ENCODE results near the gene COL18A1.

The COL18A1 gene

DNA sequence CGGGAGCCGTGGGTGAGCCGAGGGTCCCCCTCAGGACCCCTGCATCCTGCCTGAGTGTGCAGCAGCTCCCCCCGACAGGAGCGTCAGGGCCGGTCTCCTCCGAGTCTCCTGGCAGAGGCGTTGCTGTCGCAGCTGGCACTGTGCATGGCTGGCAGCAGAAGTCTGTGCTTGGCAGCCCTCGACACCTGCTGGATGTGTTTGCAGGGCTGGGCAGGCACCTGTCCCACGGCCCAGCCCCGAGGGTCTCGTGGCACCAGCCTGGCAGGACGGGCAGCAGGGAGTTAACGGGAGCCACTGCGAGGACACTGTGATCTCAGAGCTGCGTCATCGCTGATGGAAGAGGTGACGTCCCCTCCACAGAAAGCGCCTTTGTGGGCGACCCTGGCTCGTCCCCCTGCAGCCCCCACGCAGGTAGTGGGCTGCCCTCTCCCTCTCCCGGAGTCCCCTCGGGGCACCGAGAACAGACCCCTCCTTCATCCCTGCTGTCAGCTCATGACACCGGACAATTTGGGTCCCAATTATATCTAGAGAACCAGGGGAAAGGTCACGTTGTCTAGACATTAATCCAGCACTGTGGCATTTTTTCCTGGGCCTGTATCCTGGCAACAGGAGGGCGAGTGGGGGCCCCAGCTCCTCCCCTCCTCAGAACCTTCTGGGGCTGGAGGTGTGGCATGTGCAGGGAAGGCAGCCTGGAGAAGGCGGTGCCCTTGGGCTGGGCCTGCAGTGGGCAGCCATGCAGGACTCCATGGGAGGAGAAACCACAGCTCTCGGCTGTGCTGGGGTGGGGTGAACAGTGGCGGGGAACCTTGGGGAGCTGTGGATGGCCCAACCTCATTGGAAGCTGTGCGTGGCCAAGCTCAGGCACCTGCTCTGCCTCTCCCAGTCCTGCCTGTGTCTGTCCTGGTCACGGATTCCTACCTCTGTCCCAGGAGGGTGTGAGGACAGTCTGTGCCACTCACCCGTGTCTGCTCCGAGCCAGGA lies 15.4 kb downstream of the COL18A1 start:
- ChIA-PET CTCF (interaction anchor here (1.0 kb wide), 1 partner anchor 13 kb away, joined by 3 read pairs; no protein-coding TSS in a partner anchor), POLR2A (interaction anchor here (1.0 kb wide), 1 partner anchor 128 kb away, joined by 3 read pairs; no protein-coding TSS in a partner anchor)
- TF ChIP-seq ZNF384 (IDR thresholded peaks at IDR 0.05) = no peak
- no peak for TF ChIP-seq BHLHE40 (IDR thresholded peaks at IDR 0.05; ENCODE audit: borderline replicate concordance)
- no peak for TF ChIP-seq FOXA1 (IDR thresholded peaks at IDR 0.05)
- no peak for TF ChIP-seq LEF1 (IDR thresholded peaks at IDR 0.05; ENCODE audit: borderline replicate concordance)
- no peak for TF ChIP-seq FOXM1 (IDR thresholded peaks at IDR 0.05; ENCODE audit: borderline replicate concordance)
- no peak for TF ChIP-seq CTBP1 (IDR thresholded peaks at IDR 0.05; ENCODE audit: borderline replicate concordance)
- no peak for TF ChIP-seq ARNT (IDR thresholded peaks at IDR 0.05)
- TF ChIP-seq ELF4 (IDR thresholded peaks at IDR 0.05) = no peak
- no peak for TF ChIP-seq HDGF (IDR thresholded peaks at IDR 0.05; ENCODE audit: borderline replicate concordance)
- TF ChIP-seq FOXK2 (IDR thresholded peaks at IDR 0.05) = no peak
- no peak for TF ChIP-seq TARDBP (IDR thresholded peaks at IDR 0.05)
- TF ChIP-seq, protein P1, sequence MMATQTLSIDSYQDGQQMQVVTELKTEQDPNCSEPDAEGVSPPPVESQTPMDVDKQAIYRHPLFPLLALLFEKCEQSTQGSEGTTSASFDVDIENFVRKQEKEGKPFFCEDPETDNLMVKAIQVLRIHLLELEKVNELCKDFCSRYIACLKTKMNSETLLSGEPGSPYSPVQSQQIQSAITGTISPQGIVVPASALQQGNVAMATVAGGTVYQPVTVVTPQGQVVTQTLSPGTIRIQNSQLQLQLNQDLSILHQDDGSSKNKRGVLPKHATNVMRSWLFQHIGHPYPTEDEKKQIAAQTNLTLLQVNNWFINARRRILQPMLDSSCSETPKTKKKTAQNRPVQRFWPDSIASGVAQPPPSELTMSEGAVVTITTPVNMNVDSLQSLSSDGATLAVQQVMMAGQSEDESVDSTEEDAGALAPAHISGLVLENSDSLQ (IDR thresholded peaks at IDR 0.05) = no peak
- no peak for TF ChIP-seq SUZ12 (IDR thresholded peaks at IDR 0.05)
- no peak for TF ChIP-seq SP1 (IDR thresholded peaks at IDR 0.05)
- no peak for TF ChIP-seq NFRKB (IDR thresholded peaks at IDR 0.05)
- no peak for TF ChIP-seq L3MBTL2 (conservative IDR thresholded peaks at IDR 0.05)
- DNase-seq (ENCODE audit: extremely low spot score) = no peak

DNA sequence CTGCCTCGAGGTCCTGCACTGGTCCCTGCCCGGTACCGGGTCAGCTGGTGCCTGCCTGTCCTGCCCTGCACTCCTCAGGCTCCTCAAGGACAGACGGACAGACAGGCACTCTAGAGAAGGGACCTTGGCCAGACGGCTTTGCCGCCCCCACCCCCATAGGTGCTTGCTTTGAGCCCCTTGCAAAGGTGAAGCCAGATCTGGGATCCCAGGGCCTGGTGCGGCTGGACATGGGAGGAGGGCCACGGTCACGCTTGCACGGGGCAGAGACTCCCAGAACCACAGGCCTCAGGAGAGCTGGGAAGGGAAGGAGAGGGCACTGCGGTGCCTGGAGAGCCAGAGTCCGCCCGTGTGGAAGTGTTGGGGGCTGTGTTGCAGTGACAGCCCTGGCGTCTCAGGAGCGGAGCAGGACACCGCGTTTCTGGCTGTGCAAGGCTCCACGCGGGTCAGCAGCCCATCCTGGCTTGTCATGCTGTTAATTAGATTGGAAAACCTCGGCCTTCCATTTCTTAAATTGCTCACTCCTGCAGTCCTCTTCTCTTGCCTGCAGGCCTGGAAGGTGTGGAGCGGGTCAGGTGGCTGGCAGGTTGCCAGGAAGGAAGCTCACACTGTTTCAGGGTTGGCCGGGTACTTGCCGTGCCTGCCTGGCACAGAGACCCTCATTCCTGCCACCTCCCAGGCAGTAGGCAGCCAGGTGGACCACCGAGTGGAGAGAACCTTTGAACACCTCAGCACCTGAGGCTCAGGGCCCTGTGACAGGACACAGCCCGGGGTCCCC lies 16.3 kb downstream of the COL18A1 start:
- no peak for DNase-seq (ENCODE audit: extremely low spot score)
- ChIA-PET CTCF (no interaction called here), POLR2A (no interaction called here)
- TF ChIP-seq ZNF384 (IDR thresholded peaks at IDR 0.05) = no peak
- TF ChIP-seq SUZ12 (IDR thresholded peaks at IDR 0.05) = no peak
- no peak for TF ChIP-seq ELF4 (IDR thresholded peaks at IDR 0.05)
- no peak for TF ChIP-seq SP1 (IDR thresholded peaks at IDR 0.05)
- TF ChIP-seq TARDBP (IDR thresholded peaks at IDR 0.05) = no peak
- TF ChIP-seq L3MBTL2 (conservative IDR thresholded peaks at IDR 0.05) = no peak
- no peak for TF ChIP-seq FOXK2 (IDR thresholded peaks at IDR 0.05)
- no peak for TF ChIP-seq FOXA1 (IDR thresholded peaks at IDR 0.05)
- TF ChIP-seq FOXM1 (IDR thresholded peaks at IDR 0.05; ENCODE audit: borderline replicate concordance) = no peak
- no peak for TF ChIP-seq LEF1 (IDR thresholded peaks at IDR 0.05; ENCODE audit: borderline replicate concordance)

DNA sequence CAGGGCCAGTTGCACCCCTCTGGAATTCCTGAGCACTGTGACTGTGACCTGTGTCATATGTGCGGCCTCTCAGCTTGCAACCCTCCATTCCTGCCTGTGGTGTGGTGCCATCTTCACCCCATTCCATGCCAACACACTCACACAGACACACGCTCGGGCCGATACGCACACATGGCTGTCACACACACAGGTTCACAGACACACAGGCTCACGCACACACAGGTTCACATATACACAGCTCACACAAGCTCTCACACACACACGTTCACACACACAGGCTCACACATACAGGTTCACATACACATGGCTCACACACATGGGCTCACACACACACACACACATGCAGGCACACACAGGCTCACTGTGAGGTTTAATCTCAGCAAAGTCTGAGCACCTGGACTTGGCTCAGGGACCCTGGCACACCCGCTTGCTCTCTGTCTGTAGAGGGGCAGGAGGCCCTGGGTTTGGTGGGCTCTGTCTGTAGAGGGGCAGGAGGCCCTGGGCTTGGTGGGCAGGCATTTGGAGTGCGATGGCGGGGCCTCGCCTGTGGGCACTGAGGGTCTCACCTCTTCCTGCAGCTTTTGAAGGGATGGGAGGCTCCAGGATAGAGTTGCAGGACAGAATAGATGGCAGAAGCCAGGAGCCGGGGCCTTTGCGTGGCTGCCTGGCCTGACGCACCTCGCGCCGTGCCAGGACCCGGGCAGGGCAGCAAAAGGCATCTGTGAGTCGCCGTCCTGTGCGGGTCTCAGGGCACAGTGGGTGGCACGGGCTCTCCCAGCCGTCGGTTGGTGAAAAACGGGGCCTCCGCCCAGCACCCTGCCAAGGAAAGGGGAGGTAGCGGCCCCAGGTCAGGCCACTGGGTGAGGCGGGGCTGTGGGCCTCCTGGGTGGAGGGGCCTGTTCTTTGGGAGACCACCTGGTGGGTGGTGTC lies 17.1 kb downstream of the COL18A1 start:
- CTCF ChIA-PET = no interaction called here
- TF ChIP-seq SP1 (IDR thresholded peaks at IDR 0.05) (no peak), FOXA1 (IDR thresholded peaks at IDR 0.05) (no peak), BHLHE40 (IDR thresholded peaks at IDR 0.05; ENCODE audit: borderline replicate concordance) (no peak), FOXM1 (IDR thresholded peaks at IDR 0.05; ENCODE audit: borderline replicate concordance) (no peak), ELF4 (IDR thresholded peaks at IDR 0.05) (no peak), TARDBP (IDR thresholded peaks at IDR 0.05) (no peak), CTBP1 (IDR thresholded peaks at IDR 0.05; ENCODE audit: borderline replicate concordance) (no peak), SUZ12 (IDR thresholded peaks at IDR 0.05) (no peak), LEF1 (IDR thresholded peaks at IDR 0.05; ENCODE audit: borderline replicate concordance) (no peak), FOXK2 (IDR thresholded peaks at IDR 0.05) (no peak)
- POLR2A ChIA-PET = no interaction called here
- DNase-seq (ENCODE audit: extremely low spot score) = no peak

DNA sequence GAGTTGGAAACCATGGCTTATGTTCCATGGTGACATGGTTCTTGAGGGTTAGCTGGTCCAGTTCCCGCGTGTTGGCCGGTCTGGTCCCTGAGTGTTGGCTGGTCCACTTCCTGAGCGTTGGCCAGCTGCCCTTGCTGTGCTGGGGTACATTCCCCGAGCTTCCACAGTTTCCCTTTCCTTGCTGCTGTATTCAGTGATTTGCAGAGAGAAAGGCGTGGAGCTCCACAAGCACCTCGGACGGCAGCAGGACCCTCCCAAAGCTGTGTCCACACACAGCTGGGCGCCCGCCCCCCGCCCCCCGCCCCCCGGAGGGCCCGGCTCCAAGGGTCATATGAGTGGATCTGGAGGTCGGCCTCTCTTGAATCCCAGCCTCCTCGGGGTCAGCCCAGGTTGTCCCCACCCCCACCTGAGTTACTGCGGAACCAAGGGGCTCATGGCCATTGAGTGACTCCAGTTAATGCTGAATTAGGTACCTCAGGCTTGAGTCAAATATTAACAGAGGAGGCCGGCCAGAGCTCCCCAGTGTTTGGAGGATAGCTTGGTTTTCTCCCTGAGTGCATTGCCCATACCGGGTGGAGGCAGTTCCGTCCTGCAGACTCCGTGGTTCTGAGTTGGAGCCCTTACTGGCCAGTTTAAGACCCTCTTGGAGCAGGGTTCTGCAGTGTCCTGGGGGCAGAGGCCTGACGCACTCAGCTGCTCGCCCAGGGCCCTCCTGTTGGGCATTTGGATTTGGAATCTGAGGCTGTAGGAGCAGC lies 18.4 kb downstream of the COL18A1 start:
- ChIA-PET POLR2A (no interaction called here), CTCF (no interaction called here)
- DNase-seq (ENCODE audit: extremely low spot score) = no peak
- TF ChIP-seq ZNF384 (IDR thresholded peaks at IDR 0.05) (no peak), HDGF (IDR thresholded peaks at IDR 0.05; ENCODE audit: borderline replicate concordance) (no peak)

DNA sequence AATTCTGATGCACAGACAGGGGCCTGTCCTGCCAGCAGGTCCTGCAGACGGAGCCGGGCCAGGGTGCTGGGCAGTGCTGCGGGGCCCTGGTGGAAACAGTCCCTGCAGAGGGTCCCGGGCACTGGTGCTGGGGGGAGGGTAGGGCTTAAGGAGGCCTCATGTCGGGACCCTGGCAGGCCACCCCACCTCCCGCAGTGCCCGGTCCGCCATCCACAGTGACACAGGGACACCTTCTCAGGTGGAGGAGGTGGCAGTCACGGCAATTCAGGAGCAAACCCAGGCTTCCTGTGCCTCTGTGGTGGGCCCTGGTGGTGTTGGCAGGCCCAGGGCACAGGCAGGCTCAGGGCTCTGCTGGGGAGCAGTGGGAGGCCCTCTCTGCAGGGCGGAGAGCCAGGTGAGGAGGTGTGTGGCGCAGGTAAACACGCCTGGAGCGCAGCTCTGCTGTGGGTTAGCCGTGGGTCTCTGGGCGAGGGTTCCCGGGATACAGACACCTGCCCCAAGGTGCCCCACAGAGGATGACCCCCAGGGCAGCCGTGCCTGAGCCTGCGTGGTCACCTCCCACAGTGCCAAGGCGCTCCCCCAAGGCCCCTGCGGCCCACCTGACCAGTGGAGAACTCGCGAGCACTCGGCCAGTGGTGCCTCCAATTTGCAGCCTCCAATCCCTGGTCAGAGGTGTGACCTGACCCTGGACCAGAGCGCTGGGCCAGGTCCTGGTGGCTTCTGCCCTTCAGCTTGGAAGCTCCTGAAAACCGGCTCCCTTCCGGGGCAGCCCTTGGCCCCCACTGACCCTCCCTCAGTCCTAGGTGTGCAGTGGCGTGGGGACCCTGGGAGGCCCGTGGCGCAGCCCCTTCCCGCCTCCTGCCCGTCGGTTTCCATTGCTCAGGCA lies 19.2 kb downstream of the COL18A1 start:
- ChIA-PET CTCF (no interaction called here), POLR2A (no interaction called here)
- no peak for TF ChIP-seq SP1 (IDR thresholded peaks at IDR 0.05)
- TF ChIP-seq, protein P1 (IDR thresholded peaks at IDR 0.05) = no peak
- no peak for TF ChIP-seq ELF4 (IDR thresholded peaks at IDR 0.05)
- no peak for DNase-seq (ENCODE audit: extremely low spot score)

Data from HEK293T (cell line).